Measurements from ENCODE around the gene IZUMO4. TPM values are rescaled to one million over a fixed set of nuclear protein-coding genes. Genes with fewer than 3 reads are reported as not detected.
"Not testable (repeated sequence)": the region's sequence is repeated elsewhere in the genome, so short reads cannot be mapped to it uniquely, and the experiment has no call there.

IZUMO4 gene
- polyA plus RNA-seq, 1 donor (not counting 4 experiments of a cell fraction or from before 2014, with no cell fraction given): 6.7 TPM

DNA sequence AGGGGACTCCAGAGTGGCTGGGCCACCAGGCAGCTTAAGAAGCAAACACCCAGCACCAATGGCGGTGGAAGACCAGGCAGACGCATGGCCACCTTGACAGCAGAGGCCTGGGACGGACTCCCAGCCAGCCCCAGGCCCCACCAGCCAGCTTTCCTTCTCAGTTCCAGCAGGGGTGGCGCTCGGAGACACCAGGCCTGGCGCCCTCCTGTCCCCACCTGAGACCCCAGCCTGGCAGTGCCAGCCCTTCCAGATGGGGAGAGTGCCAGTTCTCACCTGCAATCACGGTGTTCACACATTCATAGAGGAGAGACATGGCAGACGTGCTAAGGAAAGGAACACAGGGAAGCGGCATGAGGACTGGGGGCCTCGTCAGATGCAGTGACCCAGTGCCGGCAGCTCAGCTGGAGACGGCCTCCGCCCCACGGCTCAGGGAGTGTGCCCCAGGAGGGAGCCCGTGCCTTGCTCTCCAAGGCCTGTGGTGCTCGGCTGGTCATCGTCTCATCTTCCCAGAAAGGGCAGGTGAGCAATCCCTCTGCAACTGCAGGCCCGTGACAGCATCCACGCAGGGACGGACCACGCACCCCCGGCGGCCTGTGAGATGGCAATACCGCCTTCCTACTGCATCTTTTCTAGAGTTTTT, 30.3 kb downstream of the IZUMO4 start:
- Histone ChIP-seq H3K79me2 (ENCODE audit: control insufficient read depth, insufficient read depth, low read length) (peaks cover 34% of the 10 kb centered on the region), H3K36me3 (ENCODE audit: control insufficient read depth in 2 of 2, extremely low read depth in 1 of 2, insufficient read depth in 2 of 2, low read length in 2 of 2) (peaks cover 30 to 57% of the 10 kb centered on the region in 2 experiments), H4K20me1 (ENCODE audit: control insufficient read depth, extremely low read depth, insufficient read depth, low read length) (peaks cover 5% of the 10 kb centered on the region), H3K9ac (ENCODE audit: control insufficient read depth, extremely low read depth, insufficient read depth, low read length) (no peak overlapping the region), H3K4me1 (ENCODE audit: control insufficient read depth, extremely low read depth, insufficient read depth, low read length) (no peaks in the 10 kb centered on the region), H3K4me2 (ENCODE audit: control insufficient read depth, extremely low read depth, insufficient read depth, low read depth, low read length) (no peak overlapping the region), H3K9me1 (ENCODE audit: control insufficient read depth, extremely low read depth, insufficient read depth, low read length) (no peaks in the 10 kb centered on the region), H3K27ac (ENCODE audit: control insufficient read depth, insufficient read depth, low read length) (no peak overlapping the region), H3K27me3 (ENCODE audit: control insufficient read depth, extremely low read depth, insufficient read depth, low read length) (no peaks in the 10 kb centered on the region), H3K4me3 (ENCODE audit: control insufficient read depth in 2 of 3, extremely low read depth in 1 of 3, insufficient read depth in 2 of 3, low read depth in 1 of 3, low read length in 3 of 3) (no peak overlapping the region), H2AFZ (ENCODE audit: control insufficient read depth, low read length) (no peak overlapping the region), H3K9me3 (ENCODE audit: control insufficient read depth, low read depth, low read length) (no peaks in the 10 kb centered on the region)
- DNase-seq (ENCODE audit: low read depth, low spot score) (no peak), FAIRE-seq (no peak)
- dilution Hi-C loops (cut with MboI; ENCODE audit: extremely low pct_ligation_motif_present, low sequenced_read_pairs): no loop called here
- TF ChIP-seq, protein P1, sequence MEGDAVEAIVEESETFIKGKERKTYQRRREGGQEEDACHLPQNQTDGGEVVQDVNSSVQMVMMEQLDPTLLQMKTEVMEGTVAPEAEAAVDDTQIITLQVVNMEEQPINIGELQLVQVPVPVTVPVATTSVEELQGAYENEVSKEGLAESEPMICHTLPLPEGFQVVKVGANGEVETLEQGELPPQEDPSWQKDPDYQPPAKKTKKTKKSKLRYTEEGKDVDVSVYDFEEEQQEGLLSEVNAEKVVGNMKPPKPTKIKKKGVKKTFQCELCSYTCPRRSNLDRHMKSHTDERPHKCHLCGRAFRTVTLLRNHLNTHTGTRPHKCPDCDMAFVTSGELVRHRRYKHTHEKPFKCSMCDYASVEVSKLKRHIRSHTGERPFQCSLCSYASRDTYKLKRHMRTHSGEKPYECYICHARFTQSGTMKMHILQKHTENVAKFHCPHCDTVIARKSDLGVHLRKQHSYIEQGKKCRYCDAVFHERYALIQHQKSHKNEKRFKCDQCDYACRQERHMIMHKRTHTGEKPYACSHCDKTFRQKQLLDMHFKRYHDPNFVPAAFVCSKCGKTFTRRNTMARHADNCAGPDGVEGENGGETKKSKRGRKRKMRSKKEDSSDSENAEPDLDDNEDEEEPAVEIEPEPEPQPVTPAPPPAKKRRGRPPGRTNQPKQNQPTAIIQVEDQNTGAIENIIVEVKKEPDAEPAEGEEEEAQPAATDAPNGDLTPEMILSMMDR (optimal IDR thresholded peaks at IDR 0.05 in 1 of 3, IDR thresholded peaks at IDR 0.05 in 1 of 3, conservative IDR thresholded peaks at IDR 0.05 in 1 of 3; ENCODE audit: extremely low read depth in 1 of 3, insufficient read depth in 2 of 3, low read length in 3 of 3): no peak
- no peak for TF ChIP-seq EZH2 (IDR thresholded peaks at IDR 0.05; ENCODE audit: low read length)

DNA sequence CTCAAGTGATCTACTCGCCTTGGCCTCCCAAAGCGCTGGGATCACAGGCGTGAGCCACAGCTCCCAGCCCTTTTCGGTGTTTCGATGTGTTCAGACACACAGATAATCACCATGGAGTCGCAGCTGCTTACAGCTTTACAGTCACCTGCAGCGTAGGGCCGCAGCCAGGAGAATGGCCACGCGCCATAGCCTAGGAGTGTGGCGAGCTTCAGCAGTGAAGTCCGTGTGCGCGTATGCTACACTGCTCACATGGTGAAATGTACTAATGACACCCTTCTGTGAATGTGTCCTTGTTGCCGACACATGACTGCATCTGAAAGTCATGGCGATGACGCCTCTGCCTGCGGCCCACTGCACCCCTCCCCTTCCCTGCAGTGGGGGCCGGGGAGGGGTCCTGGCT, 31.0 kb downstream of the IZUMO4 start:
- no peaks in the 10 kb centered on the region for H3K9me3 ChIP-seq (ENCODE audit: control insufficient read depth, low read depth, low read length)
- peaks cover 26 to 57% of the 10 kb centered on the region in 2 experiments for H3K36me3 ChIP-seq (ENCODE audit: control insufficient read depth in 2 of 2, extremely low read depth in 1 of 2, insufficient read depth in 2 of 2, low read length in 2 of 2)
- no peak overlapping the region for H3K9ac ChIP-seq (ENCODE audit: control insufficient read depth, extremely low read depth, insufficient read depth, low read length)
- H3K27me3 ChIP-seq (ENCODE audit: control insufficient read depth, extremely low read depth, insufficient read depth, low read length): no peaks in the 10 kb centered on the region
- no peak overlapping the region for H2AFZ ChIP-seq (ENCODE audit: control insufficient read depth, low read length)
- H3K4me3 ChIP-seq (ENCODE audit: control insufficient read depth in 2 of 3, extremely low read depth in 1 of 3, insufficient read depth in 2 of 3, low read depth in 1 of 3, low read length in 3 of 3): no peak overlapping the region
- no peak for DNase-seq (ENCODE audit: low read depth, low spot score)
- H3K79me2 ChIP-seq (ENCODE audit: control insufficient read depth, insufficient read depth, low read length): peaks cover 38% of the 10 kb centered on the region
- H3K4me1 ChIP-seq (ENCODE audit: control insufficient read depth, extremely low read depth, insufficient read depth, low read length): no peaks in the 10 kb centered on the region
- no peaks in the 10 kb centered on the region for H3K9me1 ChIP-seq (ENCODE audit: control insufficient read depth, extremely low read depth, insufficient read depth, low read length)
- FAIRE-seq: no peak
- TF ChIP-seq, protein P1 (optimal IDR thresholded peaks at IDR 0.05 in 1 of 3, IDR thresholded peaks at IDR 0.05 in 1 of 3, conservative IDR thresholded peaks at IDR 0.05 in 1 of 3; ENCODE audit: extremely low read depth in 1 of 3, insufficient read depth in 2 of 3, low read length in 3 of 3): no peak
- TF ChIP-seq EZH2 (IDR thresholded peaks at IDR 0.05; ENCODE audit: low read length): no peak
- dilution Hi-C loops (cut with MboI; ENCODE audit: extremely low pct_ligation_motif_present, low sequenced_read_pairs): no loop called here
- H3K4me2 ChIP-seq (ENCODE audit: control insufficient read depth, extremely low read depth, insufficient read depth, low read depth, low read length): no peak overlapping the region
- H3K27ac ChIP-seq (ENCODE audit: control insufficient read depth, insufficient read depth, low read length): no peak overlapping the region
- H4K20me1 ChIP-seq (ENCODE audit: control insufficient read depth, extremely low read depth, insufficient read depth, low read length): peaks cover 5% of the 10 kb centered on the region

DNA sequence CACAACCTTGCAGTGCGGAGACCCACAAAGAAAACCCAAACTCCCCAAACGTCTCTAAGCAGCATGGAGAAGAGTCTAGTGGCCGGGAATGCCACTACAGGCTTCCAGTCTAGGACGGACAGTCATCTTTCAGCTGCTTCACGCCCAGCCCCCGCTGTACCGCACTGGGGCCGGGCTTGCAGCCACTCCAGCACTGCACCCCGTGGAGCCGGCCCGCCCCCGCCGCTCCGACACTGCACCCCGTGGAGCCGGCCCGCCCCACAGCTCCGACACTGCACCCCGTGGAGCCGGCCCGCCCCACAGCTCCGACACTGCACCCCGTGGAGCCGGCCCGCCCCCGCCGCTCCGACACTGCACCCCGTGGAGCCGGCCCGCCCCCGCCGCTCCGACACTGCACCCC, 31.5 kb downstream of the IZUMO4 start:
- Histone ChIP-seq H3K36me3 (ENCODE audit: control insufficient read depth in 2 of 2, extremely low read depth in 1 of 2, insufficient read depth in 2 of 2, low read length in 2 of 2) (peaks cover 27 to 58% of the 10 kb centered on the region in 2 experiments), H3K79me2 (ENCODE audit: control insufficient read depth, insufficient read depth, low read length) (peaks cover 43% of the 10 kb centered on the region)
- H3K27ac ChIP-seq (ENCODE audit: control insufficient read depth, insufficient read depth, low read length); dilution Hi-C loops (cut with MboI; ENCODE audit: extremely low pct_ligation_motif_present, low sequenced_read_pairs); FAIRE-seq; DNase-seq (ENCODE audit: low read depth, low spot score); H3K4me3 ChIP-seq (ENCODE audit: control insufficient read depth in 2 of 3, extremely low read depth in 1 of 3, insufficient read depth in 2 of 3, low read depth in 1 of 3, low read length in 3 of 3); H3K9ac ChIP-seq (ENCODE audit: control insufficient read depth, extremely low read depth, insufficient read depth, low read length); H3K4me1 ChIP-seq (ENCODE audit: control insufficient read depth, extremely low read depth, insufficient read depth, low read length); H2AFZ ChIP-seq (ENCODE audit: control insufficient read depth, low read length); H3K9me3 ChIP-seq (ENCODE audit: control insufficient read depth, low read depth, low read length); H3K27me3 ChIP-seq (ENCODE audit: control insufficient read depth, extremely low read depth, insufficient read depth, low read length); H3K9me1 ChIP-seq (ENCODE audit: control insufficient read depth, extremely low read depth, insufficient read depth, low read length); H4K20me1 ChIP-seq (ENCODE audit: control insufficient read depth, extremely low read depth, insufficient read depth, low read length); H3K4me2 ChIP-seq (ENCODE audit: control insufficient read depth, extremely low read depth, insufficient read depth, low read depth, low read length): not testable (repeated sequence)

Measured in keratinocyte (primary cell).